ENCODE data around the gene STXBP6.

Gene STXBP6

DNA sequence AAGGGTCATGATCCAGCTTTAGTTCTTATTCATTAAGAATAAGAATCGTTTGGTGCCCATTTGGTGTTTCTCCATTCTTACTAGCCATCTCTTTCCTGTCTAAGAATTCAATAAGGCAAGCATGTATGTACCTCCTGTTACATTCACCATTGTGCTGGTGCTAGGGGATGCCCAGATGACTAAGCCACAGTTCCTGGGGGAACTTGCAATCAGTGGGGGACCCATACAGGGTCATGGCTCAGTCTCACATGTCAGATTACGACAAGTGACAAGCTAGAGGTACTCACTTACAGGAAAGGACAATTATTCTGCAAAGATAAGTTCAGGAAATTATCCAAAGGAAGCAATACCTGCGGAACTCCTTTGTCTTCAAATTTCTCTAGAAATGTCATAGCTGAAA lies 125.4 kb downstream of the STXBP6 start:
- ATAC-seq, result no peak
- TF ChIP-seq ZFP3 (CRISPR knock-in tag; IDR thresholded peaks at IDR 0.05) (no peak), ESRRG (CRISPR knock-in tag; IDR thresholded peaks at IDR 0.05) (no peak), TOX (CRISPR knock-in tag; IDR thresholded peaks at IDR 0.05; ENCODE audit: borderline replicate concordance) (no peak), CSDC2 (CRISPR knock-in tag; IDR thresholded peaks at IDR 0.05) (no peak), SNAI2 (CRISPR knock-in tag; IDR thresholded peaks at IDR 0.05) (no peak), PPARA (CRISPR knock-in tag; IDR thresholded peaks at IDR 0.05; ENCODE audit: borderline replicate concordance) (no peak), ZC3H10 (CRISPR knock-in tag; IDR thresholded peaks at IDR 0.05) (no peak), ZFP30 (CRISPR knock-in tag; IDR thresholded peaks at IDR 0.05) (no peak), ZNF8 (CRISPR knock-in tag; IDR thresholded peaks at IDR 0.05) (no peak), OSR1 (CRISPR knock-in tag; IDR thresholded peaks at IDR 0.05) (no peak), RARB (CRISPR knock-in tag; IDR thresholded peaks at IDR 0.05) (no peak), ZNF70 (CRISPR knock-in tag; IDR thresholded peaks at IDR 0.05) (no peak)
- TF ChIP-seq, protein P1, sequence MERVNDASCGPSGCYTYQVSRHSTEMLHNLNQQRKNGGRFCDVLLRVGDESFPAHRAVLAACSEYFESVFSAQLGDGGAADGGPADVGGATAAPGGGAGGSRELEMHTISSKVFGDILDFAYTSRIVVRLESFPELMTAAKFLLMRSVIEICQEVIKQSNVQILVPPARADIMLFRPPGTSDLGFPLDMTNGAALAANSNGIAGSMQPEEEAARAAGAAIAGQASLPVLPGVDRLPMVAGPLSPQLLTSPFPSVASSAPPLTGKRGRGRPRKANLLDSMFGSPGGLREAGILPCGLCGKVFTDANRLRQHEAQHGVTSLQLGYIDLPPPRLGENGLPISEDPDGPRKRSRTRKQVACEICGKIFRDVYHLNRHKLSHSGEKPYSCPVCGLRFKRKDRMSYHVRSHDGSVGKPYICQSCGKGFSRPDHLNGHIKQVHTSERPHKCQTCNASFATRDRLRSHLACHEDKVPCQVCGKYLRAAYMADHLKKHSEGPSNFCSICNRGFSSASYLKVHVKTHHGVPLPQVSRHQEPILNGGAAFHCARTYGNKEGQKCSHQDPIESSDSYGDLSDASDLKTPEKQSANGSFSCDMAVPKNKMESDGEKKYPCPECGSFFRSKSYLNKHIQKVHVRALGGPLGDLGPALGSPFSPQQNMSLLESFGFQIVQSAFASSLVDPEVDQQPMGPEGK (CRISPR knock-in tag; IDR thresholded peaks at IDR 0.05; ENCODE audit: borderline replicate concordance), result no peak
- TF ChIP-seq, protein P2, sequence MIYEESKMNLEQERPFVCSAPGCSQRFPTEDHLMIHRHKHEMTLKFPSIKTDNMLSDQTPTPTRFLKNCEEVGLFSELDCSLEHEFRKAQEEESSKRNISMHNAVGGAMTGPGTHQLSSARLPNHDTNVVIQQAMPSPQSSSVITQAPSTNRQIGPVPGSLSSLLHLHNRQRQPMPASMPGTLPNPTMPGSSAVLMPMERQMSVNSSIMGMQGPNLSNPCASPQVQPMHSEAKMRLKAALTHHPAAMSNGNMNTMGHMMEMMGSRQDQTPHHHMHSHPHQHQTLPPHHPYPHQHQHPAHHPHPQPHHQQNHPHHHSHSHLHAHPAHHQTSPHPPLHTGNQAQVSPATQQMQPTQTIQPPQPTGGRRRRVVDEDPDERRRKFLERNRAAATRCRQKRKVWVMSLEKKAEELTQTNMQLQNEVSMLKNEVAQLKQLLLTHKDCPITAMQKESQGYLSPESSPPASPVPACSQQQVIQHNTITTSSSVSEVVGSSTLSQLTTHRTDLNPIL (CRISPR knock-in tag; IDR thresholded peaks at IDR 0.05; ENCODE audit: low read depth), result no peak

DNA sequence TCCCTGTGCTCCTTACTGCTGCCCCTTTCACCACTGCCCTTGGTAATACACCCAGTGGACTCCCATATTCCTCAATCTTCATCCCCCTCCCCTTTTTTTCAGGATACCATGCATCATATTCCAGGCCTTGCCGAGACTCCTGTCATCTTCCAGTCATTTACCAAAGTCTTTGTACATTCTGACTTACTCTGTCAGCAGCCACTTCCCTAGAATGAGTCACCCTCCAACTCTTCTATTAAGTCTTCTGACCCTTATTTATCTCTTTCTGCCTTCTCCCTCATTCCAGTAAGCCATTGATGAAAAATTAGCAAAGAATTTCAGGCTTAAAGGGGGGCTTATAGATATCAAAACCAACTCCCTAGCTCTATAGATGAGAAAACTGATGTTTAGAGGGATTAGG lies 128.0 kb downstream of the STXBP6 start:
- TF ChIP-seq ZNF8 (CRISPR knock-in tag; IDR thresholded peaks at IDR 0.05) (no peak), ZC3H10 (CRISPR knock-in tag; IDR thresholded peaks at IDR 0.05) (no peak), CSDC2 (CRISPR knock-in tag; IDR thresholded peaks at IDR 0.05) (no peak), ZFP30 (CRISPR knock-in tag; IDR thresholded peaks at IDR 0.05) (no peak), ZNF565 (CRISPR knock-in tag; conservative IDR thresholded peaks at IDR 0.05; ENCODE audit: low read depth) (no peak), ARNTL (CRISPR knock-in tag; IDR thresholded peaks at IDR 0.05; ENCODE audit: borderline replicate concordance, low read depth) (no peak), TOX (CRISPR knock-in tag; IDR thresholded peaks at IDR 0.05; ENCODE audit: borderline replicate concordance) (no peak), ESRRG (CRISPR knock-in tag; IDR thresholded peaks at IDR 0.05) (no peak), SNAI2 (CRISPR knock-in tag; IDR thresholded peaks at IDR 0.05) (no peak)
- TF ChIP-seq, protein P2 (CRISPR knock-in tag; IDR thresholded peaks at IDR 0.05; ENCODE audit: low read depth), result no peak
- TF ChIP-seq, protein P1 (CRISPR knock-in tag; IDR thresholded peaks at IDR 0.05; ENCODE audit: borderline replicate concordance), result no peak
- no peak for ATAC-seq

DNA sequence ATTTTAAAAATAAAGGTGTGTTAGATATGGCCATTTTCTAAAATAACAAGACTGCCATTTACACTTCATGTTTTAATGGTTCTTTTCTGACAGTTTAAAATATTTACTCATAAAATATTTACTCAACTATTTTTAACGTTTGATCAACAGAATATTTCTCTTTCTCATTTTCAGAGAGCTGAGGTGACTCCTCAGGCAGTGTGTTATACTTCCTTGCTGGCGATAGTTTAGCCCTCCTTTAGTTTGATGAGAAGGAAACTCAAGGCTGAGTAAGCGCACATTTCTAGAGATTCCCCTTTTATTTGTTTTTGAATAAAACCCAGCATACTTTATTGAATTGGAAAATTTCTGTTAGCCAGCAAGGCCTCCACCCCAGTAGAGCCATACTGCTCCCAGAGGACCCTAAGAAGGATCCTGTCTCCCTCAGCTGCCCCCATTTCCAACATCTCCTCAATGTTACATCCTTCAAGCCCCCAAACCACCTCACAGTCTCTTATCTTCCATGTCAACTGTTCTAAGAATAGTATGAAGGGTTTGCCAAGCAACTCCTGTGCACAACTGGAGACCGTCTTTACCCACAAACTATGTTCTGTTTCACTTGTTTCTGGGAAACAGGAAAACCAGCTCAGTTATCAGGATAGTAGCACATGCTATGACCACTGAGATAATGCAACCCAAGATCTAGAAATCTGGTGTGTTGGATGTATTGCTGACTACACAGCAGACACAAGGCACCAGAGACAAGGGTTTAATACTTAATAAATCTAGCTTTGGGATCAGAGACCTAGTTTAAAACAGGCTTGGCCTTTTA lies 129.5 kb downstream of the STXBP6 start:
- no peak for ATAC-seq
- no peak for TF ChIP-seq ZC3H10 (CRISPR knock-in tag; IDR thresholded peaks at IDR 0.05)
- TF ChIP-seq ZNF70 (CRISPR knock-in tag; IDR thresholded peaks at IDR 0.05), result no peak
- TF ChIP-seq, protein P3, sequence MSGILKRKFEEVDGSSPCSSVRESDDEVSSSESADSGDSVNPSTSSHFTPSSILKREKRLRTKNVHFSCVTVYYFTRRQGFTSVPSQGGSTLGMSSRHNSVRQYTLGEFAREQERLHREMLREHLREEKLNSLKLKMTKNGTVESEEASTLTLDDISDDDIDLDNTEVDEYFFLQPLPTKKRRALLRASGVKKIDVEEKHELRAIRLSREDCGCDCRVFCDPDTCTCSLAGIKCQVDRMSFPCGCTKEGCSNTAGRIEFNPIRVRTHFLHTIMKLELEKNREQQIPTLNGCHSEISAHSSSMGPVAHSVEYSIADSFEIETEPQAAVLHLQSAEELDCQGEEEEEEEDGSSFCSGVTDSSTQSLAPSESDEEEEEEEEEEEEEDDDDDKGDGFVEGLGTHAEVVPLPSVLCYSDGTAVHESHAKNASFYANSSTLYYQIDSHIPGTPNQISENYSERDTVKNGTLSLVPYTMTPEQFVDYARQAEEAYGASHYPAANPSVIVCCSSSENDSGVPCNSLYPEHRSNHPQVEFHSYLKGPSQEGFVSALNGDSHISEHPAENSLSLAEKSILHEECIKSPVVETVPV (CRISPR knock-in tag; IDR thresholded peaks at IDR 0.05), result no peak
- TF ChIP-seq ARNTL (CRISPR knock-in tag; IDR thresholded peaks at IDR 0.05; ENCODE audit: borderline replicate concordance, low read depth), result no peak
- TF ChIP-seq GLIS3 (CRISPR knock-in tag; IDR thresholded peaks at IDR 0.05), result no peak

DNA sequence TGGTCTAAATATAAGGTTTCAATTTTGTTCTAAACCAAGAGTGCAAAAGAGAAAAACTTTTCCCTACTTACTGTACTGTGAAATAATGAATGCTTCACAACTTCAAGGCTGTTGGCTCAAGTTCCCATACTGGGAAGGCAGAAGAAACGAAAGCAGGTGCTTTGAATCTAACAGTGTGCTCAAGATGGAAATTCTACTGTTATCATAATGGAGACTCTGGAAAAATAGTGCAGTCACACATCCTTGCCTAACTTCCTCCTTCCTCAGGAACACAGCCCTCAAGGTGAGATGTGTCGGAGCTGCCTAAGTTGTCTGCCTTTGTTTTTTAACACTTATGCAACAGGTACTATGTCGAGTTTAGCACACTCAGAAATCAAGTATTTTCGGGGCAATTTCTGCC lies 131.1 kb downstream of the STXBP6 start:
- no peak for ATAC-seq
- TF ChIP-seq CSDC2 (CRISPR knock-in tag; IDR thresholded peaks at IDR 0.05) (no peak), ZNF8 (CRISPR knock-in tag; IDR thresholded peaks at IDR 0.05) (no peak), ZFP30 (CRISPR knock-in tag; IDR thresholded peaks at IDR 0.05) (no peak), GLIS3 (CRISPR knock-in tag; IDR thresholded peaks at IDR 0.05) (no peak), SNAI2 (CRISPR knock-in tag; IDR thresholded peaks at IDR 0.05) (no peak), ZC3H10 (CRISPR knock-in tag; IDR thresholded peaks at IDR 0.05) (no peak), ARNTL (CRISPR knock-in tag; IDR thresholded peaks at IDR 0.05; ENCODE audit: borderline replicate concordance, low read depth) (no peak), BACH2 (CRISPR knock-in tag; IDR thresholded peaks at IDR 0.05; ENCODE audit: borderline replicate concordance) (no peak), ZNF565 (CRISPR knock-in tag; conservative IDR thresholded peaks at IDR 0.05; ENCODE audit: low read depth) (no peak), ESRRG (CRISPR knock-in tag; IDR thresholded peaks at IDR 0.05) (no peak), TOX (CRISPR knock-in tag; IDR thresholded peaks at IDR 0.05; ENCODE audit: borderline replicate concordance) (no peak), ZFP3 (CRISPR knock-in tag; IDR thresholded peaks at IDR 0.05) (no peak), TCF4 (CRISPR knock-in tag; IDR thresholded peaks at IDR 0.05; ENCODE audit: borderline replicate concordance) (no peak), ZNF70 (CRISPR knock-in tag; IDR thresholded peaks at IDR 0.05) (no peak), ISL1 (CRISPR knock-in tag; IDR thresholded peaks at IDR 0.05) (no peak)
- TF ChIP-seq, protein P4, sequence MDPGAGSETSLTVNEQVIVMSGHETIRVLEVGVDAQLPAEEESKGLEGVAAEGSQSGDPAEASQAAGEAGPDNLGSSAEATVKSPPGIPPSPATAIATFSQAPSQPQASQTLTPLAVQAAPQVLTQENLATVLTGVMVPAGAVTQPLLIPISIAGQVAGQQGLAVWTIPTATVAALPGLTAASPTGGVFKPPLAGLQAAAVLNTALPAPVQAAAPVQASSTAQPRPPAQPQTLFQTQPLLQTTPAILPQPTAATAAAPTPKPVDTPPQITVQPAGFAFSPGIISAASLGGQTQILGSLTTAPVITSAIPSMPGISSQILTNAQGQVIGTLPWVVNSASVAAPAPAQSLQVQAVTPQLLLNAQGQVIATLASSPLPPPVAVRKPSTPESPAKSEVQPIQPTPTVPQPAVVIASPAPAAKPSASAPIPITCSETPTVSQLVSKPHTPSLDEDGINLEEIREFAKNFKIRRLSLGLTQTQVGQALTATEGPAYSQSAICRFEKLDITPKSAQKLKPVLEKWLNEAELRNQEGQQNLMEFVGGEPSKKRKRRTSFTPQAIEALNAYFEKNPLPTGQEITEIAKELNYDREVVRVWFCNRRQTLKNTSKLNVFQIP (CRISPR knock-in tag; IDR thresholded peaks at IDR 0.05; ENCODE audit: borderline replicate concordance, low read depth), result no peak
- TF ChIP-seq, protein P3 (CRISPR knock-in tag; IDR thresholded peaks at IDR 0.05), result no peak
